ENCODE measurements around the gene MITD1. TPM values are rescaled to one million over a fixed set of nuclear protein-coding genes. Genes with fewer than 3 reads are reported as not detected.

MITD1 gene
- total and polyA plus RNA-seq, 2 of the 13 experiments (the other 11 are each of a cell fraction or from before 2014, with no cell fraction given), result 17.8 to 43.7 TPM

DNA sequence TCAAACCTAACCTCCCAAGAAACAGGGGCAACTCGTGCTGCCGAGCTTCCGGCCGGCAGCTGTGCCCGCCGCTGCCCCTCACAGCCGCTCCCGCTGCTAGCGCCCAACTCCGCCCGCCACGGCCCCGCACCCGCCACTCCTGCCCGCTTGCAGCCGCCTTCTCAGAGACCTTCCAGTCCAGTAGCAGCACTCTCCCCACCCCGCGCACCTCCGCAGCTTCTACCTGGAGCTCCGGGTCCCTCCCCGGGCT is 40.1 kb downstream of the MITD1 start (continued):
- TF ChIP-seq, protein P1, sequence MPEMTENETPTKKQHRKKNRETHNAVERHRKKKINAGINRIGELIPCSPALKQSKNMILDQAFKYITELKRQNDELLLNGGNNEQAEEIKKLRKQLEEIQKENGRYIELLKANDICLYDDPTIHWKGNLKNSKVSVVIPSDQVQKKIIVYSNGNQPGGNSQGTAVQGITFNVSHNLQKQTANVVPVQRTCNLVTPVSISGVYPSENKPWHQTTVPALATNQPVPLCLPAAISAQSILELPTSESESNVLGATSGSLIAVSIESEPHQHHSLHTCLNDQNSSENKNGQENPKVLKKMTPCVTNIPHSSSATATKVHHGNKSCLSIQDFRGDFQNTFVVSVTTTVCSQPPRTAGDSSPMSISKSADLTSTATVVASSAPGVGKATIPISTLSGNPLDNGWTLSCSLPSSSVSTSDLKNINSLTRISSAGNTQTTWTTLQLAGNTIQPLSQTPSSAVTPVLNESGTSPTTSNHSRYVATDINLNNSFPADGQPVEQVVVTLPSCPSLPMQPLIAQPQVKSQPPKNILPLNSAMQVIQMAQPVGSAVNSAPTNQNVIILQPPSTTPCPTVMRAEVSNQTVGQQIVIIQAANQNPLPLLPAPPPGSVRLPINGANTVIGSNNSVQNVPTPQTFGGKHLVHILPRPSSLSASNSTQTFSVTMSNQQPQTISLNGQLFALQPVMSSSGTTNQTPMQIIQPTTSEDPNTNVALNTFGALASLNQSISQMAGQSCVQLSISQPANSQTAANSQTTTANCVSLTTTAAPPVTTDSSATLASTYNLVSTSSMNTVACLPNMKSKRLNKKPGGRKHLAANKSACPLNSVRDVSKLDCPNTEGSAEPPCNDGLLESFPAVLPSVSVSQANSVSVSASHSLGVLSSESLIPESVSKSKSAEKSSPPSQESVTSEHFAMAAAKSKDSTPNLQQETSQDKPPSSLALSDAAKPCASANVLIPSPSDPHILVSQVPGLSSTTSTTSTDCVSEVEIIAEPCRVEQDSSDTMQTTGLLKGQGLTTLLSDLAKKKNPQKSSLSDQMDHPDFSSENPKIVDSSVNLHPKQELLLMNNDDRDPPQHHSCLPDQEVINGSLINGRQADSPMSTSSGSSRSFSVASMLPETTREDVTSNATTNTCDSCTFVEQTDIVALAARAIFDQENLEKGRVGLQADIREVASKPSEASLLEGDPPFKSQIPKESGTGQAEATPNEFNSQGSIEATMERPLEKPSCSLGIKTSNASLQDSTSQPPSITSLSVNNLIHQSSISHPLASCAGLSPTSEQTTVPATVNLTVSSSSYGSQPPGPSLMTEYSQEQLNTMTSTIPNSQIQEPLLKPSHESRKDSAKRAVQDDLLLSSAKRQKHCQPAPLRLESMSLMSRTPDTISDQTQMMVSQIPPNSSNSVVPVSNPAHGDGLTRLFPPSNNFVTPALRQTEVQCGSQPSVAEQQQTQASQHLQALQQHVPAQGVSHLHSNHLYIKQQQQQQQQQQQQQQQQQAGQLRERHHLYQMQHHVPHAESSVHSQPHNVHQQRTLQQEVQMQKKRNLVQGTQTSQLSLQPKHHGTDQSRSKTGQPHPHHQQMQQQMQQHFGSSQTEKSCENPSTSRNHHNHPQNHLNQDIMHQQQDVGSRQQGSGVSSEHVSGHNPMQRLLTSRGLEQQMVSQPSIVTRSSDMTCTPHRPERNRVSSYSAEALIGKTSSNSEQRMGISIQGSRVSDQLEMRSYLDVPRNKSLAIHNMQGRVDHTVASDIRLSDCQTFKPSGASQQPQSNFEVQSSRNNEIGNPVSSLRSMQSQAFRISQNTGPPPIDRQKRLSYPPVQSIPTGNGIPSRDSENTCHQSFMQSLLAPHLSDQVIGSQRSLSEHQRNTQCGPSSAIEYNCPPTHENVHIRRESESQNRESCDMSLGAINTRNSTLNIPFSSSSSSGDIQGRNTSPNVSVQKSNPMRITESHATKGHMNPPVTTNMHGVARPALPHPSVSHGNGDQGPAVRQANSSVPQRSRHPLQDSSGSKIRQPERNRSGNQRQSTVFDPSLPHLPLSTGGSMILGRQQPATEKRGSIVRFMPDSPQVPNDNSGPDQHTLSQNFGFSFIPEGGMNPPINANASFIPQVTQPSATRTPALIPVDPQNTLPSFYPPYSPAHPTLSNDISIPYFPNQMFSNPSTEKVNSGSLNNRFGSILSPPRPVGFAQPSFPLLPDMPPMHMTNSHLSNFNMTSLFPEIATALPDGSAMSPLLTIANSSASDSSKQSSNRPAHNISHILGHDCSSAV (CRISPR knock-in tag; IDR thresholded peaks at IDR 0.05; ENCODE audit: borderline replicate concordance), result no peak
- TF ChIP-seq, protein P2, sequence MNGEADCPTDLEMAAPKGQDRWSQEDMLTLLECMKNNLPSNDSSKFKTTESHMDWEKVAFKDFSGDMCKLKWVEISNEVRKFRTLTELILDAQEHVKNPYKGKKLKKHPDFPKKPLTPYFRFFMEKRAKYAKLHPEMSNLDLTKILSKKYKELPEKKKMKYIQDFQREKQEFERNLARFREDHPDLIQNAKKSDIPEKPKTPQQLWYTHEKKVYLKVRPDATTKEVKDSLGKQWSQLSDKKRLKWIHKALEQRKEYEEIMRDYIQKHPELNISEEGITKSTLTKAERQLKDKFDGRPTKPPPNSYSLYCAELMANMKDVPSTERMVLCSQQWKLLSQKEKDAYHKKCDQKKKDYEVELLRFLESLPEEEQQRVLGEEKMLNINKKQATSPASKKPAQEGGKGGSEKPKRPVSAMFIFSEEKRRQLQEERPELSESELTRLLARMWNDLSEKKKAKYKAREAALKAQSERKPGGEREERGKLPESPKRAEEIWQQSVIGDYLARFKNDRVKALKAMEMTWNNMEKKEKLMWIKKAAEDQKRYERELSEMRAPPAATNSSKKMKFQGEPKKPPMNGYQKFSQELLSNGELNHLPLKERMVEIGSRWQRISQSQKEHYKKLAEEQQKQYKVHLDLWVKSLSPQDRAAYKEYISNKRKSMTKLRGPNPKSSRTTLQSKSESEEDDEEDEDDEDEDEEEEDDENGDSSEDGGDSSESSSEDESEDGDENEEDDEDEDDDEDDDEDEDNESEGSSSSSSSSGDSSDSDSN (CRISPR knock-in tag; IDR thresholded peaks at IDR 0.05), result peak; percentile 99
- TF ChIP-seq, protein P3, sequence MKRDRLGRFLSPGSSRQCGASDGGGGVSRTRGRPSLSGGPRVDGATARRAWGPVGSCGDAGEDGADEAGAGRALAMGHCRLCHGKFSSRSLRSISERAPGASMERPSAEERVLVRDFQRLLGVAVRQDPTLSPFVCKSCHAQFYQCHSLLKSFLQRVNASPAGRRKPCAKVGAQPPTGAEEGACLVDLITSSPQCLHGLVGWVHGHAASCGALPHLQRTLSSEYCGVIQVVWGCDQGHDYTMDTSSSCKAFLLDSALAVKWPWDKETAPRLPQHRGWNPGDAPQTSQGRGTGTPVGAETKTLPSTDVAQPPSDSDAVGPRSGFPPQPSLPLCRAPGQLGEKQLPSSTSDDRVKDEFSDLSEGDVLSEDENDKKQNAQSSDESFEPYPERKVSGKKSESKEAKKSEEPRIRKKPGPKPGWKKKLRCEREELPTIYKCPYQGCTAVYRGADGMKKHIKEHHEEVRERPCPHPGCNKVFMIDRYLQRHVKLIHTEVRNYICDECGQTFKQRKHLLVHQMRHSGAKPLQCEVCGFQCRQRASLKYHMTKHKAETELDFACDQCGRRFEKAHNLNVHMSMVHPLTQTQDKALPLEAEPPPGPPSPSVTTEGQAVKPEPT (CRISPR knock-in tag; IDR thresholded peaks at IDR 0.05; ENCODE audit: low read depth), result peak; percentile 76; the same call in 1 of the 2 replicates
- TF ChIP-seq TBP (CRISPR knock-in tag; IDR thresholded peaks at IDR 0.05) (0 out of 2 replicates have a peak, but pooled peaks have one; percentile 64), NFE2L2 (IDR thresholded peaks at IDR 0.05; ENCODE audit: low read length) (no peak), ZSCAN25 (CRISPR knock-in tag; IDR thresholded peaks at IDR 0.05) (peak; percentile 71), ZMYM2 (CRISPR knock-in tag; IDR thresholded peaks at IDR 0.05) (no peak; the same call in 1 of the 2 replicates), ZNF121 (CRISPR knock-in tag; IDR thresholded peaks at IDR 0.05) (no peak), MZF1 (CRISPR knock-in tag; IDR thresholded peaks at IDR 0.05; ENCODE audit: borderline replicate concordance) (no peak), PHF5A (CRISPR knock-in tag; IDR thresholded peaks at IDR 0.05; ENCODE audit: low read depth, unreplicated experiment) (no peak), GTF2F1 (IDR thresholded peaks at IDR 0.05; ENCODE audit: low read length) (no peak), ZZZ3 (CRISPR knock-in tag; IDR thresholded peaks at IDR 0.05; ENCODE audit: borderline replicate concordance) (no peak), RARA (CRISPR knock-in tag; IDR thresholded peaks at IDR 0.05) (no peak), BRCA1 (CRISPR knock-in tag; IDR thresholded peaks at IDR 0.05) (0 out of 2 replicates have a peak, but pooled peaks have one; percentile 19), SMC3 (IDR thresholded peaks at IDR 0.05; ENCODE audit: low read length) (no peak), REPIN1 (CRISPR knock-in tag; IDR thresholded peaks at IDR 0.05; ENCODE audit: borderline replicate concordance, low read depth) (no peak)
- TF ChIP-seq, protein P4, sequence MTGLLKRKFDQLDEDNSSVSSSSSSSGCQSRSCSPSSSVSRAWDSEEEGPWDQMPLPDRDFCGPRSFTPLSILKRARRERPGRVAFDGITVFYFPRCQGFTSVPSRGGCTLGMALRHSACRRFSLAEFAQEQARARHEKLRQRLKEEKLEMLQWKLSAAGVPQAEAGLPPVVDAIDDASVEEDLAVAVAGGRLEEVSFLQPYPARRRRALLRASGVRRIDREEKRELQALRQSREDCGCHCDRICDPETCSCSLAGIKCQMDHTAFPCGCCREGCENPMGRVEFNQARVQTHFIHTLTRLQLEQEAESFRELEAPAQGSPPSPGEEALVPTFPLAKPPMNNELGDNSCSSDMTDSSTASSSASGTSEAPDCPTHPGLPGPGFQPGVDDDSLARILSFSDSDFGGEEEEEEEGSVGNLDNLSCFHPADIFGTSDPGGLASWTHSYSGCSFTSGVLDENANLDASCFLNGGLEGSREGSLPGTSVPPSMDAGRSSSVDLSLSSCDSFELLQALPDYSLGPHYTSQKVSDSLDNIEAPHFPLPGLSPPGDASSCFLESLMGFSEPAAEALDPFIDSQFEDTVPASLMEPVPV (CRISPR knock-in tag; IDR thresholded peaks at IDR 0.05), result peak; percentile 94; the same call in 1 of the 2 replicates

Measured in HepG2 (cell line).